SK-N-SH (cell line): ENCODE measurements around the gene NDUFA6.

Source experiments
- GATA2 ChIP-seq: sonication (generic); formaldehyde crosslinking; IDR thresholded peaks from 2 replicates; pipeline ENCODE4 v1.5.0; 2020; ENCODE audit warnings: mild to moderate bottlenecking, missing genetic modification reagents
- RCOR1 ChIP-seq: fragments of 150-350 bp; IDR thresholded peaks from 2 replicates; pipeline ENCODE4 v1.6.1; 2017; ENCODE audit warnings: antibody characterized with exemption, low read length

- no peak for TF ChIP-seq RCOR1
- TF ChIP-seq GATA2 (CRISPR knock-in tag): no peak
These were observed 13.0 kb downstream of the NDUFA6 start for GRCh38 chr22:42077486-42078125.
